Tibial nerve (tissue), 3 donors: ENCODE results near the gene CROCC2.

Experiments used
- POLR2A ChIP-seq, 2 donors: fragments of 450-650 bp; IDR thresholded peaks; one replicate each; pipeline ENCODE4 v1.6.1; 2017; ENCODE audit warnings: antibody characterized with exemption in 2 of 2, mild to moderate bottlenecking in 2 of 2, moderate library complexity in 2 of 2
- TF ChIP-seq, protein P1 (sequence below), 5 experiments: fragments of 200-600 bp in 3 of 5; fragments of 450-650 bp in 2 of 5; sonication (generic) in 3 of 5; IDR thresholded peaks; one replicate each; pipeline ENCODE4 v1.5.1; 2016 to 2019; ENCODE audit warnings: antibody characterized with exemption in 5 of 5, mild to moderate bottlenecking in 3 of 5, moderate library complexity in 2 of 5

DNA sequence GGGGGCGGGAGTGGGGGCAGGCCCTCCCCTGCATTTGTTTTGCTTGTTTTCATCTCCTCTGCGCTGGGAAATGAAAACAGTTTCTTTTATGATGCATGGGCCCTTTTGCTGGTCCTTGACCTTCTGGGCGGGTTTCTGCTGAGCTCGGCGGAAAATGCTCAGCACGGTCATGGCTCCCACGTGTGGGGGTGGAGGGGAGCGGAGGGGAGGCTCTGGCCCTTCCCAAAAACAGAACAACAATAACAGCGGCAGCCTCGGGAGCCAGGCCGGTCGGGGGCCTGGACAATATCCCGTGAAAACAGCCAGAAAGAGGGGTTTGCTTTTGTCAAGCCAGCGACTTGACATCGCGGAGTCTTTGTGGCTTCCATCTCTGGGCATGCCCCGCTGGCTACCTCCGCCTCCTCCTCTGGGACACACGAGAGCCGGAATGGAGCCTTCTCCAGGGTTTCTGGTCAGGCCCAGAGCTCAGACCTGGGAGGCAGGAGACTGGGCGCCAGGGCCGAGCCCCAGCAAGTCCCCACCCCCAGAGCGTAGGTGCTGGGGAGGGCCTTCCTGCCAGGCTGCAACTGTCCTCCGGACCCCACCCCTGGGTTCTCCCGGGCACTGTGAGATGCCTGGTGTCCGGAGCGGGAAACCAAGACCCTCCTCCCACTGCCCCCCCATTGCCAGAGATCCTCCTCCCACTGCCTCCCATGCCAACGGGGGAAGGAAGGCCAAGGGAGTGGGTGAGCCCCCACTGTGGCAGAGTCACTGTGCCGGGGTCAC lies 56.3 kb downstream of the CROCC2 start:
- TF ChIP-seq, protein P1, sequence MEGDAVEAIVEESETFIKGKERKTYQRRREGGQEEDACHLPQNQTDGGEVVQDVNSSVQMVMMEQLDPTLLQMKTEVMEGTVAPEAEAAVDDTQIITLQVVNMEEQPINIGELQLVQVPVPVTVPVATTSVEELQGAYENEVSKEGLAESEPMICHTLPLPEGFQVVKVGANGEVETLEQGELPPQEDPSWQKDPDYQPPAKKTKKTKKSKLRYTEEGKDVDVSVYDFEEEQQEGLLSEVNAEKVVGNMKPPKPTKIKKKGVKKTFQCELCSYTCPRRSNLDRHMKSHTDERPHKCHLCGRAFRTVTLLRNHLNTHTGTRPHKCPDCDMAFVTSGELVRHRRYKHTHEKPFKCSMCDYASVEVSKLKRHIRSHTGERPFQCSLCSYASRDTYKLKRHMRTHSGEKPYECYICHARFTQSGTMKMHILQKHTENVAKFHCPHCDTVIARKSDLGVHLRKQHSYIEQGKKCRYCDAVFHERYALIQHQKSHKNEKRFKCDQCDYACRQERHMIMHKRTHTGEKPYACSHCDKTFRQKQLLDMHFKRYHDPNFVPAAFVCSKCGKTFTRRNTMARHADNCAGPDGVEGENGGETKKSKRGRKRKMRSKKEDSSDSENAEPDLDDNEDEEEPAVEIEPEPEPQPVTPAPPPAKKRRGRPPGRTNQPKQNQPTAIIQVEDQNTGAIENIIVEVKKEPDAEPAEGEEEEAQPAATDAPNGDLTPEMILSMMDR (IDR thresholded peaks at IDR 0.05), result no peak
- TF ChIP-seq POLR2A (IDR thresholded peaks at IDR 0.05), result no peak
